Cardiac muscle cell (in vitro differentiated cells and primary cell): ENCODE results near the gene RNF167. TPM values are rescaled to one million over a fixed set of nuclear protein-coding genes. Genes with fewer than 3 reads are reported as not detected.
"Not testable (repeated sequence)": the region's sequence is repeated elsewhere in the genome, so short reads cannot be mapped to it uniquely, and the experiment has no call there.

Source experiments
- DNase-seq, 2 donors: peaks; one replicate each; pipeline versions ENCODE4 v3.0.0 to v3.0.0-alpha.2; 2010 to 2017; ENCODE audit warnings: low read depth in 1 of 2, low spot score in 1 of 2
- H3K27ac ChIP-seq: fragments of 200-600 bp; sonication (generic); 2 replicates; pipeline ENCODE4 v1.5.1; 2016
- H3K27me3 ChIP-seq: fragments of 200-600 bp; sonication (generic); 2 replicates; pipeline ENCODE4 v1.6.0; 2016; ENCODE audit warnings: control low read depth
- H3K36me3 ChIP-seq: fragments of 200-600 bp; sonication (generic); 2 replicates; pipeline ENCODE4 v1.5.1; 2016; ENCODE audit warnings: control low read depth
- H3K4me1 ChIP-seq: fragments of 200-600 bp; sonication (generic); 2 replicates; pipeline ENCODE4 v1.8.1; 2017; ENCODE audit warnings: low read depth, mild to moderate bottlenecking, mixed run types
- H3K4me3 ChIP-seq: fragments of 200-600 bp; sonication (generic); 2 replicates; pipeline ENCODE4 v1.5.1; 2016; ENCODE audit warnings: mild to moderate bottlenecking
- H3K9me3 ChIP-seq: fragments of 200-600 bp; sonication (generic); 2 replicates; pipeline ENCODE4 v1.5.1; 2017; ENCODE audit warnings: low read depth, mild to moderate bottlenecking, control low read depth
- CTCF ChIP-seq: IDR thresholded peaks from 2 replicates; pipeline ENCODE4 v1.5.1; 2012; ENCODE audit warnings: low read depth, mild to moderate bottlenecking, low read length
- polyA plus RNA-seq: library from polyadenylated mRNA; unstranded; fragments of >200 nt; fragmentation: Nextera tagmentation; extraction: Ambion mirVana; gene quantifications from 2 replicates; pipeline ENCODE4 v1.2.1, GENCODE V29; 2016
- total RNA-seq: library from RNA; depleted of rRNA; stranded (reverse); fragments of >200 nt; gene quantifications from 2 replicates; pipeline ENCODE4 v1.2.3, GENCODE V29; 2016

RNF167 gene
- total and polyA plus RNA-seq, 2 experiments from 2014 or later, result 73.4 to 77.1 TPM

- H3K36me3 ChIP-seq, result no peaks in the 10 kb centered on the region
- H3K27ac ChIP-seq, result no peak overlapping the region
- peaks cover 5% of the 10 kb centered on the region for H3K4me1 ChIP-seq
- no peaks in the 10 kb centered on the region for H3K9me3 ChIP-seq
- no peaks in the 10 kb centered on the region for H3K27me3 ChIP-seq
- no peak for DNase-seq
- no peak for TF ChIP-seq CTCF
- H3K4me3 ChIP-seq, result no peak overlapping the region
These were observed 39.6 kb upstream of the RNF167 start for GRCh38 chr17:4900231-4901107.

- no peaks in the 10 kb centered on the region for H3K27me3 ChIP-seq
- no peak overlapping the region for H3K4me3 ChIP-seq
These were observed 38.9 kb upstream of the RNF167 start for GRCh38 chr17:4901108-4901647.

GRCh38 chr17:4901648-4902344 lies 38.3 kb upstream of the RNF167 start:
- Histone ChIP-seq H3K27ac (no peak overlapping the region), H3K27me3 (no peaks in the 10 kb centered on the region), H3K4me1 (peaks cover 5% of the 10 kb centered on the region), H3K4me3 (no peak overlapping the region), H3K36me3 (no peaks in the 10 kb centered on the region), H3K9me3 (no peaks in the 10 kb centered on the region)
- no peak for DNase-seq
- no peak for TF ChIP-seq CTCF

More at GRCh38 chr17:4901108-4901647, 38.9 kb upstream of the RNF167 start:
- no peak for DNase-seq
- no peaks in the 10 kb centered on the region for H3K36me3 ChIP-seq
- H3K4me1 ChIP-seq, result peaks cover 5% of the 10 kb centered on the region
- H3K27ac ChIP-seq, result no peak overlapping the region
- no peak for TF ChIP-seq CTCF
- no peaks in the 10 kb centered on the region for H3K9me3 ChIP-seq

GRCh38 chr17:4902540-4902939 lies 37.5 kb upstream of the RNF167 start:
- TF ChIP-seq CTCF, result no peak
- H3K4me3 ChIP-seq, result no peak overlapping the region
- no peaks in the 10 kb centered on the region for H3K36me3 ChIP-seq
- DNase-seq, result no peak
- H3K9me3 ChIP-seq, result no peaks in the 10 kb centered on the region
- H3K27ac ChIP-seq, result no peak overlapping the region
- peaks cover 5% of the 10 kb centered on the region for H3K4me1 ChIP-seq
- no peaks in the 10 kb centered on the region for H3K27me3 ChIP-seq

- no peaks in the 10 kb centered on the region for H3K27me3 ChIP-seq
- DNase-seq, result peak; percentile 81 to 84
- H3K27ac ChIP-seq, result no peak within 1 kb of the TSS
- H3K36me3 ChIP-seq, result no peaks in the 10 kb centered on the region
- peaks cover 5% of the 10 kb centered on the region for H3K4me1 ChIP-seq
- H3K4me3 ChIP-seq, result no peak within 1 kb of the TSS
- peak; percentile 72 for TF ChIP-seq CTCF
- no peaks in the 10 kb centered on the region for H3K9me3 ChIP-seq
These were observed 36.8 kb upstream of the RNF167 start, which contains the start of gene CHRNE for GRCh38 chr17:4903051-4903818. Gene CHRNE (minus strand): TSS chr17:4903098. CDS start chr17:4903063, 35 bp downstream.

GRCh38 chr17:4906642-4907041 lies 33.4 kb upstream of the RNF167 start:
- H3K27me3 ChIP-seq, H3K4me3 ChIP-seq, H3K27ac ChIP-seq, H3K9me3 ChIP-seq, DNase-seq, H3K36me3 ChIP-seq, H3K4me1 ChIP-seq: not testable (repeated sequence)
